Liver (tissue), 9 donors: Measurements from ENCODE around the gene MYH14. TPM values are rescaled to one million over a fixed set of nuclear protein-coding genes. Genes with fewer than 3 reads are reported as not detected.

Experiments used
- DNase-seq: peaks from one replicate; pipeline ENCODE4 v3.0.0-alpha.2; 2017; ENCODE audit warnings: low spot score
- H3K27ac ChIP-seq, 2 donors: one replicate each; pipeline ENCODE4 v1.7.0; 2013; ENCODE audit warnings: inconsistent platforms in 2 of 2, low read length in 2 of 2, control low read depth in 1 of 2, low read depth in 1 of 2, mild to moderate bottlenecking in 1 of 2
- H3K27me3 ChIP-seq, 4 donors: one replicate each; pipeline versions ENCODE4 v1.6.1 to v1.7.0; 2013; ENCODE audit warnings: low read length in 3 of 4, inconsistent platforms in 1 of 4, mild to moderate bottlenecking in 1 of 4, moderate library complexity in 1 of 4; ENCODE audit not compliant: control insufficient read depth in 4 of 4, insufficient read depth in 4 of 4
- H3K36me3 ChIP-seq, 4 donors: one replicate each; pipeline versions ENCODE4 v1.6.1 to v1.7.0; 2013; ENCODE audit warnings: low read length in 3 of 4, mild to moderate bottlenecking in 3 of 4, low read depth in 1 of 4, moderate library complexity in 1 of 4; ENCODE audit not compliant: control insufficient read depth in 4 of 4, insufficient read depth in 3 of 4
- H3K4me1 ChIP-seq, 4 donors: one replicate each; pipeline versions ENCODE4 v1.6.1 to v1.7.0; 2013; ENCODE audit warnings: low read length in 3 of 4, mild to moderate bottlenecking in 3 of 4, moderate library complexity in 1 of 4; ENCODE audit not compliant: control insufficient read depth in 4 of 4, insufficient read depth in 4 of 4
- H3K4me3 ChIP-seq, 3 donors: one replicate each; pipeline versions ENCODE4 v1.6.1 to v1.7.0; 2013; ENCODE audit warnings: low read length in 3 of 3, control low read depth in 1 of 3, low read depth in 1 of 3, mild to moderate bottlenecking in 1 of 3
- H3K9ac ChIP-seq, 2 donors: one replicate each; pipeline ENCODE4 v1.7.0; 2013; ENCODE audit warnings: low read length in 2 of 2, mild to moderate bottlenecking in 2 of 2, moderate library complexity in 2 of 2, control low read depth in 1 of 2, low read depth in 1 of 2
- H3K9me3 ChIP-seq, 4 donors: one replicate each; pipeline versions ENCODE4 v1.6.1 to v1.7.0; 2013; ENCODE audit warnings: low read length in 3 of 4; ENCODE audit not compliant: control insufficient read depth in 4 of 4
- ATF3 ChIP-seq: IDR thresholded peaks from 2 replicates; pipeline ENCODE4 v1.6.1; 2016; ENCODE audit warnings: antibody characterized with exemption
- CTCF ChIP-seq: fragments of 150-350 bp; IDR thresholded peaks from 2 replicates; pipeline ENCODE4 v1.5.1; 2017; ENCODE audit warnings: improper control_type of control experiment, low read depth, low read length; ENCODE audit not compliant: missing input control
- EGR1 ChIP-seq, 2 donors: IDR thresholded peaks; 2 replicates each; pipeline ENCODE4 v1.6.1; 2016 to 2018; ENCODE audit warnings: antibody characterized with exemption in 2 of 2, low read depth in 2 of 2
- FOXA1 ChIP-seq: IDR thresholded peaks from 2 replicates; pipeline ENCODE4 v1.6.1; 2016; ENCODE audit warnings: antibody characterized with exemption
- FOXA2 ChIP-seq: IDR thresholded peaks from 2 replicates; pipeline ENCODE4 v1.6.1; 2016; ENCODE audit warnings: antibody characterized with exemption
- GABPA ChIP-seq, 2 donors: IDR thresholded peaks in 1 of 2; conservative IDR thresholded peaks in 1 of 2; 2 replicates each; pipeline ENCODE4 v1.6.1; 2016; ENCODE audit warnings: antibody characterized with exemption in 2 of 2, mild to moderate bottlenecking in 1 of 2, moderate library complexity in 1 of 2
- NR2F2 ChIP-seq: IDR thresholded peaks from 2 replicates; pipeline ENCODE4 v1.6.1; 2016; ENCODE audit warnings: antibody characterized with exemption
- RAD21 ChIP-seq, 2 donors: IDR thresholded peaks; 2 replicates each; pipeline ENCODE4 v1.6.1; 2016; ENCODE audit warnings: antibody characterized with exemption in 2 of 2, mild to moderate bottlenecking in 2 of 2
- REST ChIP-seq: IDR thresholded peaks from 2 replicates; pipeline ENCODE4 v1.6.1; 2016; ENCODE audit warnings: antibody characterized with exemption, mild to moderate bottlenecking
- RXRA ChIP-seq, 2 donors: IDR thresholded peaks; 2 replicates each; pipeline ENCODE4 v1.6.1; 2017 to 2018; ENCODE audit warnings: antibody characterized with exemption in 2 of 2, mild to moderate bottlenecking in 1 of 2
- SP1 ChIP-seq: IDR thresholded peaks from 2 replicates; pipeline ENCODE4 v1.6.1; 2018; ENCODE audit warnings: antibody characterized with exemption, mild to moderate bottlenecking
- TAF1 ChIP-seq: conservative IDR thresholded peaks from 2 replicates; pipeline ENCODE4 v1.6.1; 2016; ENCODE audit warnings: antibody characterized with exemption, mild to moderate bottlenecking
- YY1 ChIP-seq: IDR thresholded peaks from 2 replicates; pipeline ENCODE4 v1.6.1; 2016; ENCODE audit warnings: antibody characterized with exemption, mild to moderate bottlenecking
- ZBTB33 ChIP-seq: IDR thresholded peaks from 2 replicates; pipeline ENCODE4 v1.6.1; 2016; ENCODE audit warnings: antibody characterized with exemption
- WGBS: extraction: QIAGEN DNeasy Blood & Tissue Kit; methylation state at CpG from one replicate; pipeline ENCODE4 v1.1.7; 2013; 5-methylcytosine and 5-hydroxymethylcytosine counted together
- polyA plus RNA-seq, 2 donors: library from polyadenylated mRNA; stranded (reverse) in 1 of 2; unstranded in 1 of 2; fragments of 200-250 nt in 1 of 2; fragments of >200 nt in 1 of 2; fragmentation: Nextera tagmentation in 1 of 2; extraction: Ambion mirVana in 1 of 2; gene quantifications; one replicate each; pipeline versions ENCODE4 v1.2.1 to v1.2.3, GENCODE V29; 2013 to 2015
- total RNA-seq, 2 donors: library from RNA; depleted of rRNA; stranded (reverse); fragments of >200 nt; gene quantifications; one replicate each; pipeline ENCODE4 v1.2.3, GENCODE V29; 2014
- donor health status: healthy.
- donor health status: healthy.
- donor health status: healthy.
- donor health status: healthy.
- donor health status: healthy.

MYH14 gene
- total and polyA plus RNA-seq, 4 donors = 12.4 to 37.5 (median 25.5) TPM

DNA sequence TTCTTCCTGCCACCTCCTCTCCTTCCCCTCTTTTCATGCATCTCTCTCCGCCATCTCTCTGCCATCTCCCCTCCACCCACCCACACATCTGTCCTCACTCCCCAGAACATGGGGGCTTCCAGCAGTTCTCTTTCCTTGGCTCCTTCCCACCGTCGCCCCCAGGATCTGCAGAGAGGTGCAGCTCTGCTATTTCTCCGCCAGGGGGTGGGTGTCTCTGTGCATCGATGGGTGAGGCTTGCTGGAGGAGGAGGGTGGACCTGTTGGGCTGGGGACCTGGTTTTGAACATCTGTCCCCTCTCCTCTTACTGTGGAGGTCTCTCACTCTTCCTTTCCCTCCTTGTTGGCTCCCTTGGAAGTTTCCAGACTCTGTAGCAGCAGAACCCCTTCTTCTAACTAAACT, 51.7 kb downstream of the MYH14 start:
- Histone ChIP-seq H3K36me3 (peaks cover 12 to 67% (median 27%) of the 10 kb centered on the region in 4 donors), H3K4me3 (no peak overlapping the region), H3K4me1 (no peaks in the 10 kb centered on the region), H3K9me3 (peaks cover 0 to 2% (median 0%) of the 10 kb centered on the region in 4 donors), H3K27ac (no peak overlapping the region), H3K27me3 (no peaks in the 10 kb centered on the region), H3K9ac (no peak overlapping the region)
- DNase-seq = no peak
- WGBS = 87% methylated on average over 5 of the region's 5 CpGs
- TF ChIP-seq YY1 = no peak
- TF ChIP-seq REST = no peak
- TF ChIP-seq RAD21 (IDR thresholded peaks at IDR 0.05) = no peak
- TF ChIP-seq GABPA (IDR thresholded peaks at IDR 0.05 in 1 of 2, conservative IDR thresholded peaks at IDR 0.05 in 1 of 2) = no peak

DNA sequence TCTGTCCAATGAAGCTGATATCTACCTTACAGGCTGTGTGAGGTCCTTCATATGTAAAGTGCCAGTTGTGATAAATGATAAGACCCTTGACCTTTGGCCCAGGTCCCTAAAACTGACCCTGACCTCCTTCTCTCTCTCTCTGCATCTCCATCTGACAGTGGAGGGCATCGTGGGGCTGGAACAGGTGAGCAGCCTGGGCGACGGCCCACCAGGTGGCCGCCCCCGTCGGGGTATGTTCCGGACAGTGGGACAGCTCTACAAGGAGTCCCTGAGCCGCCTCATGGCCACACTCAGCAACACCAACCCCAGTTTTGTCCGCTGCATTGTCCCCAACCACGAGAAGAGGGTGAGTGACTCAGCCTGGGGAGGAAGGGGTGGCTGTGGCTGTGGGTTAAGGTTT, 53.7 kb downstream of the MYH14 start:
- peaks cover 13 to 66% (median 24%) of the 10 kb centered on the region in 4 donors for H3K36me3 ChIP-seq
- H3K9me3 ChIP-seq = peaks cover 0 to 2% (median 0%) of the 10 kb centered on the region in 4 donors
- TF ChIP-seq NR2F2 (no peak), ATF3 (no peak), TAF1 (no peak), FOXA2 (no peak)
- H3K4me1 ChIP-seq = no peaks in the 10 kb centered on the region
- no peak overlapping the region for H3K4me3 ChIP-seq
- 96% methylated on average over 10 of the region's 10 CpGs for WGBS
- no peak overlapping the region for H3K27ac ChIP-seq
- H3K27me3 ChIP-seq = no peaks in the 10 kb centered on the region
- no peak for DNase-seq
- H3K9ac ChIP-seq = no peak overlapping the region

DNA sequence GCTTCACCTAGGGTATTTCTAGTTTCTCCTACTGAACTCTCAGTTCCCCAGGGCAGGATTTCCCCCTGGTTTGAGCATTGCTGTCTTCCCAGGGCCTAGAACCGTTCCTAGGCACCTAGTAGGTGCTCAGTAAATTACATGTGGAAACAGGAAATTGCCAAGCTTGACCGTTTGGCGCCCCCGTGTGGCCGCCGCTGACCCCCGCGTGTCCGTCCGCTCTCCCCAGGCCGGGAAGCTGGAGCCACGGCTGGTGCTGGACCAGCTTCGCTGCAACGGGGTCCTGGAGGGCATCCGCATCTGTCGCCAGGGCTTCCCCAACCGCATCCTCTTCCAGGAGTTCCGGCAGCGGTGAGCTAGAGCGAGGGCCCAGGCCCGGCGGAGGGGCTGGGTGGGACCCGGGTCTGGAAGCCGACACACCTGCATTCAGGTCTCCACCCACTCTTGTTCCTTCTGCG, 55.5 kb downstream of the MYH14 start:
- 67% methylated on average over 25 of the region's 25 CpGs for WGBS
- H3K9ac ChIP-seq = no peak overlapping the region
- no peak overlapping the region for H3K4me3 ChIP-seq
- no peak overlapping the region for H3K27ac ChIP-seq
- DNase-seq = peak; percentile 74
- no peaks in the 10 kb centered on the region for H3K4me1 ChIP-seq
- no peak for TF ChIP-seq RXRA (IDR thresholded peaks at IDR 0.05)
- no peak for TF ChIP-seq FOXA1
- TF ChIP-seq SP1 = no peak
- no peak for TF ChIP-seq GABPA (IDR thresholded peaks at IDR 0.05 in 1 of 2, conservative IDR thresholded peaks at IDR 0.05 in 1 of 2)
- peak; percentile 57 for TF ChIP-seq CTCF
- no peak for TF ChIP-seq ZBTB33
- TF ChIP-seq TAF1 = no peak
- no peak for TF ChIP-seq ATF3
- TF ChIP-seq NR2F2 = no peak
- peak; percentile 71 to 77 for TF ChIP-seq RAD21 (IDR thresholded peaks at IDR 0.05)
- TF ChIP-seq EGR1 (IDR thresholded peaks at IDR 0.05; ENCODE audit: low read depth in 2 of 2) = no peak
- no peak for TF ChIP-seq REST
- no peak for TF ChIP-seq YY1
- no peaks in the 10 kb centered on the region for H3K27me3 ChIP-seq
- peaks cover 10 to 53% (median 18%) of the 10 kb centered on the region in 4 donors for H3K36me3 ChIP-seq
- no peaks in the 10 kb centered on the region for H3K9me3 ChIP-seq
